Ovary (tissue), 3 donors: Measurements from ENCODE around the gene RPIA.

Experiments used
- EP300 ChIP-seq: sonication (generic); formaldehyde crosslinking; IDR thresholded peaks from one replicate; pipeline ENCODE4 v1.6.1; 2017; ENCODE audit warnings: antibody characterized with exemption
- POLR2A ChIP-seq: fragments of 450-650 bp; IDR thresholded peaks from one replicate; pipeline ENCODE4 v1.6.1; 2017; ENCODE audit warnings: antibody characterized with exemption, mild to moderate bottlenecking, moderate library complexity
- TF ChIP-seq, protein P1 (sequence below), 3 donors: fragments of 450-650 bp in 2 of 3; fragments of 200-600 bp in 1 of 3; IDR thresholded peaks; one replicate each; pipeline versions ENCODE4 v1.5.1 to v1.8.0; 2016 to 2022; ENCODE audit warnings: antibody characterized with exemption in 3 of 3, mild to moderate bottlenecking in 1 of 3
- donor health status: DM: no; HTN: no; CAD: no.

DNA sequence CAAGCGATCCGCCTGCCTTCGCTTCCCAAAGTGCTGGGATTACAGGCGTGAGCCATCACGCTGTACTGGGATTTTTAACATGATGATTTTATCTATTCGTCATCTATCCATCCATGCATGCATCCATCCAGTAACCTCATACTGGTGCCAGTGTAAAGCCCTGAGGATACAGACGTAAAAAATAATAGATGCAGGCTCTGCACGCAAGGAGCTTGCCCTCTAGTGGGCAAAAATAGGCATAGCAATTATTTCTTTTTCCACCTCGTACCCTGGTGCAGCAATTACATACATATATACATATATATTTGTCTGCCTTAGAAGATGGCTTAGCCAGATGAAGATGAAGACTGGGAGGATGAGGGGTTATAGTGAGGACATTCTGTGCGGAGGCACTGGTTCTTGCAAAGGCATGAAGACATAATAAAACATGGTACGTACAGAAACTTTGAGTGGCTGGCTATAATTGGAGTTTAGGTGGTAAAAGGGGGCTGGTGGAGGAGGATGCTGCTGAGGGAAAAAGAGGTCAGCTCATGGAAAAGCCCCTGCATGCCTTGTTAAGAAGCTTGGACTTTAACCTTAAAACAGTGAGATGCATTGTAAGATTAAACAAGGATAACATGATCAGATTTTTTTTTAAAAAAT lies 19.6 kb upstream of the RPIA start:
- TF ChIP-seq, protein P1, sequence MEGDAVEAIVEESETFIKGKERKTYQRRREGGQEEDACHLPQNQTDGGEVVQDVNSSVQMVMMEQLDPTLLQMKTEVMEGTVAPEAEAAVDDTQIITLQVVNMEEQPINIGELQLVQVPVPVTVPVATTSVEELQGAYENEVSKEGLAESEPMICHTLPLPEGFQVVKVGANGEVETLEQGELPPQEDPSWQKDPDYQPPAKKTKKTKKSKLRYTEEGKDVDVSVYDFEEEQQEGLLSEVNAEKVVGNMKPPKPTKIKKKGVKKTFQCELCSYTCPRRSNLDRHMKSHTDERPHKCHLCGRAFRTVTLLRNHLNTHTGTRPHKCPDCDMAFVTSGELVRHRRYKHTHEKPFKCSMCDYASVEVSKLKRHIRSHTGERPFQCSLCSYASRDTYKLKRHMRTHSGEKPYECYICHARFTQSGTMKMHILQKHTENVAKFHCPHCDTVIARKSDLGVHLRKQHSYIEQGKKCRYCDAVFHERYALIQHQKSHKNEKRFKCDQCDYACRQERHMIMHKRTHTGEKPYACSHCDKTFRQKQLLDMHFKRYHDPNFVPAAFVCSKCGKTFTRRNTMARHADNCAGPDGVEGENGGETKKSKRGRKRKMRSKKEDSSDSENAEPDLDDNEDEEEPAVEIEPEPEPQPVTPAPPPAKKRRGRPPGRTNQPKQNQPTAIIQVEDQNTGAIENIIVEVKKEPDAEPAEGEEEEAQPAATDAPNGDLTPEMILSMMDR (IDR thresholded peaks at IDR 0.05): peak in 2 of 3 donors; percentile 44 to 79
- no peak for TF ChIP-seq POLR2A
- TF ChIP-seq EP300: no peak
